HepG2 (cell line): Measurements from ENCODE around the gene OPRL1. TPM values are rescaled to one million over a fixed set of nuclear protein-coding genes. Genes with fewer than 3 reads are reported as not detected.

Experiments
- AGO1 ChIP-seq: fragments of 200-400 bp; formaldehyde crosslinking; IDR thresholded peaks from 2 replicates; pipeline ENCODE4 v1.6.1; 2017; ENCODE audit warnings: mild to moderate bottlenecking, low read depth, low read length, moderate library complexity; ENCODE audit not compliant: poor library complexity, severe bottlenecking
- E2F2 ChIP-seq: sonication (generic); formaldehyde crosslinking; IDR thresholded peaks from 2 replicates; pipeline ENCODE4 v1.4.0; 2020; ENCODE audit warnings: missing genetic modification reagents, borderline replicate concordance
- MYPOP ChIP-seq: sonication (generic); formaldehyde crosslinking; IDR thresholded peaks from 2 replicates; pipeline ENCODE4 v1.8.1; 2023; ENCODE audit warnings: mild to moderate bottlenecking, moderate library complexity, missing genetic modification reagents
- POGZ ChIP-seq: sonication (generic); formaldehyde crosslinking; IDR thresholded peaks from 2 replicates; pipeline ENCODE4 v1.4.0; 2020; ENCODE audit warnings: mild to moderate bottlenecking, missing genetic modification reagents
- PRDM15 ChIP-seq: sonication (generic); formaldehyde crosslinking; IDR thresholded peaks from 2 replicates; pipeline ENCODE4 v1.4.0; 2020; ENCODE audit warnings: missing genetic modification reagents
- ZBTB46 ChIP-seq: sonication (generic); formaldehyde crosslinking; IDR thresholded peaks from 2 replicates; pipeline ENCODE4 v1.4.0; 2020; ENCODE audit warnings: mild to moderate bottlenecking, missing genetic modification reagents, borderline replicate concordance
- ZNF383 ChIP-seq: sonication (generic); formaldehyde crosslinking; IDR thresholded peaks from 2 replicates; pipeline ENCODE4 v1.4.0; 2020; ENCODE audit warnings: missing genetic modification reagents, mild to moderate bottlenecking, borderline replicate concordance
- ZNF552 ChIP-seq: sonication (generic); formaldehyde crosslinking; IDR thresholded peaks from 2 replicates; pipeline ENCODE4 v1.9.0; 2022; ENCODE audit warnings: missing genetic modification reagents, mild to moderate bottlenecking, borderline replicate concordance
- ZNF724P ChIP-seq: sonication (generic); formaldehyde crosslinking; IDR thresholded peaks from 2 replicates; pipeline ENCODE4 v1.8.0; 2022; ENCODE audit warnings: missing genetic modification reagents, borderline replicate concordance
- ZSCAN22 ChIP-seq: sonication (generic); formaldehyde crosslinking; IDR thresholded peaks from 2 replicates; pipeline ENCODE4 v1.4.0; 2020; ENCODE audit warnings: mild to moderate bottlenecking, missing genetic modification reagents
- polyA plus RNA-seq, 8 experiments: library from polyadenylated mRNA; depleted of rRNA in 3 of 8; stranded (reverse) in 7 of 8; unstranded in 1 of 8; fragments of >200 nt; fragmentation: Illumina TruSeq in 4 of 8; extraction: Trizol in 4 of 8; gene quantifications; 2 replicates each; pipeline versions ENCODE4 v1.2.1 to v1.2.3, GENCODE V29; 2011 to 2016; ENCODE audit warnings: low read depth in 4 of 8, missing spikeins in 1 of 8, mixed read lengths in 1 of 8; ENCODE audit not compliant: insufficient read depth in 1 of 8
- total RNA-seq, 5 experiments: library from RNA; depleted of rRNA; stranded (reverse); fragments of >200 nt; fragmentation: Illumina TruSeq; extraction: Trizol; gene quantifications; 2 replicates each; pipeline ENCODE4 v1.2.3, GENCODE V29; 2016; ENCODE audit warnings: low read depth in 1 of 5

Gene OPRL1
- total and polyA plus RNA-seq, 2 of the 13 experiments (the other 11 are each of a cell fraction or from before 2014, with no cell fraction given): 0.35 to 0.71 TPM

GRCh38 chr20:64041040-64041780 lies 38.7 kb upstream of the OPRL1 start (continued):
- TF ChIP-seq ZNF552 (no peak), ZNF724P (CRISPR knock-in tag) (peak; percentile 96), E2F2 (CRISPR knock-in tag) (no peak), ZSCAN22 (CRISPR knock-in tag) (0 out of 2 replicates have a peak, but pooled peaks have one; percentile 58), MYPOP (CRISPR knock-in tag) (peak; percentile 65), ZNF383 (CRISPR knock-in tag) (no peak; the same call in 1 of the 2 replicates), PRDM15 (0 out of 2 replicates have a peak, but pooled peaks have one; percentile 49), POGZ (no peak; the same call in 1 of the 2 replicates), AGO1 (peak; percentile 93), ZBTB46 (CRISPR knock-in tag) (peak; percentile 90; the same call in 1 of the 2 replicates)
